Measurements from ENCODE around the gene FNDC3B. TPM values are rescaled to one million over a fixed set of nuclear protein-coding genes. Genes with fewer than 3 reads are reported as not detected.

The FNDC3B gene
- total RNA-seq, 1 experiment from 2014 or later, result 64.6 TPM

- DNase-seq (ENCODE audit: low read depth), result no peak
Observed at GRCh38 chr3:172150268-172150667, 110.9 kb downstream of the FNDC3B start.

GRCh38 chr3:172150913-172151650 is 111.7 kb downstream of the FNDC3B start:
- DNase-seq (ENCODE audit: low read depth), result no peak

- DNase-seq (ENCODE audit: low read depth), result no peak
Observed at GRCh38 chr3:172151651-172152649, 112.6 kb downstream of the FNDC3B start.

GRCh38 chr3:172152874-172153273 is 113.5 kb downstream of the FNDC3B start:
- peak; percentile 86 for DNase-seq (ENCODE audit: low read depth)

GRCh38 chr3:172153335-172153861 is 114.0 kb downstream of the FNDC3B start:
- DNase-seq (ENCODE audit: low read depth), result peak; percentile 99

- no peak for DNase-seq (ENCODE audit: low read depth)
Observed at GRCh38 chr3:172154768-172155664, 115.6 kb downstream of the FNDC3B start.

GRCh38 chr3:172155897-172156585 is 116.7 kb downstream of the FNDC3B start:
- DNase-seq (ENCODE audit: low read depth), result no peak

GRCh38 chr3:172156586-172156955 is 117.2 kb downstream of the FNDC3B start:
- DNase-seq (ENCODE audit: low read depth), result no peak

GRCh38 chr3:172157564-172158258 is 118.3 kb downstream of the FNDC3B start:
- no peak for DNase-seq (ENCODE audit: low read depth)

- no peak for DNase-seq (ENCODE audit: low read depth)
Observed at GRCh38 chr3:172158741-172159140, 119.4 kb downstream of the FNDC3B start.

GRCh38 chr3:172159376-172159775 is 120.0 kb downstream of the FNDC3B start:
- DNase-seq (ENCODE audit: low read depth), result no peak

- DNase-seq (ENCODE audit: low read depth), result peak; percentile 67
Observed at GRCh38 chr3:172159962-172160538, 120.7 kb downstream of the FNDC3B start.

GRCh38 chr3:172161133-172161789 is 121.9 kb downstream of the FNDC3B start:
- no peak for DNase-seq (ENCODE audit: low read depth)

GRCh38 chr3:172161959-172162358 is 122.6 kb downstream of the FNDC3B start:
- no peak for DNase-seq (ENCODE audit: low read depth)

- DNase-seq (ENCODE audit: low read depth), result no peak
Observed at GRCh38 chr3:172163320-172163719, 123.9 kb downstream of the FNDC3B start.

GRCh38 chr3:172164620-172165362 is 125.4 kb downstream of the FNDC3B start:
- DNase-seq (ENCODE audit: low read depth), result no peak

- DNase-seq (ENCODE audit: low read depth), result no peak
Observed at GRCh38 chr3:172166261-172166660, 126.9 kb downstream of the FNDC3B start.

GRCh38 chr3:172166890-172167289 is 127.5 kb downstream of the FNDC3B start:
- no peak for DNase-seq (ENCODE audit: low read depth)

Data from RPMI7951 (cell line).